DMS53 treated with DMSO at 0.1 percent for 48 hours (cell line): ENCODE results near the gene HDDC2.
"Not testable (repeated sequence)": the region's sequence is repeated elsewhere in the genome, so short reads cannot be mapped to it uniquely, and the experiment has no call there.

ENCODE experiments used
- DNase-seq: peaks from one replicate; lab custom pipeline; 2025; ENCODE audit not compliant: unreplicated experiment; lab: John Stamatoyannopoulos, UW

Gene HDDC2

GRCh38 chr6:125307150-125307838, 5.5 kb upstream of the HDDC2 start:
- no peak for DNase-seq

DNA sequence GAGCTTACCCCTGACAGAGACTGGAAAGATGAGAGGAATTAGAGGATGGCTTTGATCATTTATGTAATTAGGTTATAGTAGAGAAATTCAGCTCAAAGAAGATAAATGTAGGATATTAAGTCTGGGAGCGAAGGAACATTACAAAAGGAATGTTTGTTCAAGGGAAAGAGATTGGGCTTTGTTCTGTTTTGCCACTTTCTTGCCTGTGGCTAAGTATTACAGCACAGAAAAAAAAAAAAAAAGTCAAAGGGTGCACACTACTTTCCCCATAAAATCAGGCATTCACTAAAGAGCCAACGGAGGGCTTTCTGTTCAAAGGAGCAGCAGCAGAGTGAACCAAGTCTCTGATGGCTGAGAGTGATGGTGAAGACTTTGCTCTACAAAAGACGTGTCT, 5.0 kb upstream of the HDDC2 start:
- DNase-seq: no peak

DNA sequence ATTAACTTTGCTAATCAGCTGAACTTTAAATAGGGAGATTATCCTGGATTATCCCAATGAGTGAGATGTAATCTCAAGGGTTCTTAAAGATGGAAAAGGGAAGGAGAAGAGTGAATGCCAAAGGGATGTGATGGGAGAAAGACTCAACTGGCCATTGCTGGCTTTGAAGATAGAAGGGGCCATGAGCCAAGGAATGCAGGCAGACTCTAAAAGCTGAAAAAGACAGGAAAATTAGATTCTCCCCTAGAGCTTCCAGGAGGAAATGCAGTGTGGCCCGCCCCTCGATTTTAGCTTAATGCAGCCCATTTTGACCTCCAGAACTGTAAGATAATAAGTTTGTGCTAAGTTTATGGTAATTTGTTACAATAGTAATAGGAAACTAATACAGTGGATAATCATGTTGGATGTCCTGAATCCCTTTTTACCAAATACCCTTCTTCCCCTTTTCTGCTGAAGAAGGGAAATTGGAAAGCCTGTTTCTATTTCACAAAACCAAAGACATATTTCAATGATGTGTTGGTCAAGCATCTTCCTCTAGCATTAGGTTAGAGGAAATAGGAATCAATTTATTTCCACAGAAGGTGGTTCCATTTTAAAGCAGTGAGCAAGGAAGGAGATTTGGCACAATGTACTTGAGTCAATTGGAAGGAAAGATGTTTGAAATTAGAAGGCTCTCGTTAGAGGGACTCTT, 3.3 kb upstream of the HDDC2 start:
- no peak for DNase-seq

GRCh38 chr6:125303512-125303854, 1.7 kb upstream of the HDDC2 start:
- DNase-seq: no peak

DNA sequence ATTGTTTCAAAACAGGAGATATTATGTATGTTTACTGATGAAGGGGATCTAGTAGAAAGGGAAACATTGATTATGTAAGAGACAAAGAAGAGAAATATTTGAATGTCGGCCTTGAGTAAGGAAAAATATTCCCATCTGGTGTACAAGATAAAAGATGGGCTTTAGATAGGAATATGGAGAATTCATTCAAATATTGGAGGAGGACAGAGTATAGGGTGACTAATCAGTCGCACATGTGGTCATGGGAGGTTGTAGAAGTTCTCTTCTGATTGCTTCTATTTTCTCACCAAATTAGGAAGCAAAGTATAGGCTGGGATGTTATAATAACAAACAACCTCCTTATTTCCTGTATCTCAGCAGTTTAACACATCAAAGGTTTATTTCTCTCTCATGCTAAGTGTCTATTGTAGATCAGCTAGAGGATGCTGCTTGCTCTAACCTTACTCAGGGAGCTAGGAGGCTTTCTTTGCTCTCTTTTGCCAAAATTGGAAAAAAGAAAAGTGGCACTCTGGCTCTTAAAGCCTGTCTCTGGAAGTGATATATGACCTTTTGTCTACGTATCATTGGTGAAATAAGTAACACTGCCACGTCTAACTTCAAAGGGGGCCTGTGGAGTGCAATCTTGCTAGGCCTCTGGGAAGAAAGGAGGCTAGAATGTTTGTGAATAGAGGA, 1.2 kb upstream of the HDDC2 start:
- no peak for DNase-seq

- DNase-seq: no peak
These were observed 754 bp downstream of the HDDC2 start for GRCh38 chr6:125300992-125301434.

DNA sequence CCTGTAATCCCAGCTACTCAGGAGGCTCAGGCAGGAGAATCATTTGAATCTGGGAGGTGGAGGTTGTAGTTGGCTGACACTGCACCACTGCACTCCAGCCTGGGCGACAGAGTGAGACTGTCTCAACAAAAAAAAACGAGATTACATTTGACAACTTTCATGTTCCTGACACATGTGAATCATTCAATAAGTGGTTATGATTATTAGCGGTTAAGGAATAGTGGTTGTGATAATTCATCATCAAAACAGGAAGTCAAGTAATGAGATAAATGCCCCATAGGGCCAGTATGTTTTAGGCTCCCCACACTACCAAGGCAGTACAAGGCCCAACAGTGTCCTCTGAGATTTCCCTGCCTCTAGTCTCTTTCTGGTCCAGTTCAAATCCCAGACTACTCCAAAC, 2.5 kb downstream of the HDDC2 start:
- DNase-seq: no peak

- no peak for DNase-seq
These were observed 5.3 kb downstream of the HDDC2 start for GRCh38 chr6:125296471-125296870.

DNA sequence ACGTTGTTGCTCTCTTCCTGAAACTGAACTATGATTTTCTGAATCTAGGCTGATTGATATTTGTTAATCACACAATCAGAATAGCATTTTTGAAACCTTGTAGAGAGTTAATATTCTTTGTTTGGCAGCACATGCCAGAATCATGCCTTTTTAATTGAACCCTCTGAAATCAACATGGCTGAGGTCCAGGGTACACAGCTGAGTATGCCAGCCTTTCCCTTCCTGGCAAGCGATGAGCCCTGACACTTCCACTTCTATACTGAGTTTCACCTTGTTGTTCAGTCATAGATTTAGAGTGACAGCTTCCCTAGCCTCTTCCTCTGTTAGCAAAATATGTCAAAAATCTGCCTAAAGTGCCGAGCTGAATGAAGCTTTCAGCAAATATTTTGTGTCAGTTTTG, 6.8 kb downstream of the HDDC2 start:
- DNase-seq: no peak

GRCh38 chr6:125294036-125294435, 7.7 kb downstream of the HDDC2 start:
- no peak for DNase-seq

DNA sequence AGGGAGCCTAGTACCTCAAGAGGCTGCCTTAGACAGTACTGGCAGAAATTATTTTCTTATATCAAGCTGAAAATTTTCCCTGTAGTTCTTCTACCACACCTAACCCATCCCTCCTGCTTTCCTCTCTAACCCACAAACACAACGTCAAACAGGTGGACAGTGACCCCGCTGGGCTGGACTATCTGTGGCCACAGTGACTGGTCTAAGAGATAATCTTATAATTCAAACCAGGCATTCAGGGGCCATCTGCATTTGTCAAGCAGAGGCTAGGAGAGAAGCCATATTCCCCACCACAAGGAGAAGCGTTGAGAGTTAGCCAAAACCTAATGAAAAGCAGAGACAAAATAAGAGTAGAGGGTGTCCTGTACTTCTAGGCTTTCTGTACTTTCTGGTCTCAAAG, 8.2 kb downstream of the HDDC2 start:
- no peak for DNase-seq

DNA sequence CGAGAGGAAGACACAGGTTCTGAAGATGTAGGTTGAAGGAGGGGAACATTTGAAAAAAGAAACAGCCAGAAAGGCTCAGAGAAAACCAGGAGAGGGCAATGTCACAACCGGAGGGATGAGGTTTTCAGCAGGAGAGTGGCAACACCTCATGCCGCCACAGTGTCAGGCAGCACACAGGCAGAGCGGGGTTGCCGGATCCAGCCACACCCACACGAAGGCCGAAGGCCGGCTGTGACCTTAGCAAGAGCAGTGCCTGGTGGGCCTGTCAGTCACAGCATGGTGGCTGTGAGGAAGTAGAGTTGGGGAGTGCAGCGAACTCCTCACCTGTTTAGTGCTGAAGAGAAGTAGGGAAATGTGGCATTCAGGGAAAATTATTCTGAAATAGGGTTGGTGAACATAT, 14.0 kb downstream of the HDDC2 start:
- no peak for DNase-seq

- no peak for DNase-seq
These were observed 15.8 kb downstream of the HDDC2 start for GRCh38 chr6:125285936-125286335.

- DNase-seq: no peak
These were observed 16.4 kb downstream of the HDDC2 start for GRCh38 chr6:125285353-125285752.

- DNase-seq: not testable (repeated sequence)
These were observed 19.3 kb downstream of the HDDC2 start for GRCh38 chr6:125282470-125282869.

GRCh38 chr6:125280370-125281035, 21.3 kb downstream of the HDDC2 start:
- not testable (repeated sequence) for DNase-seq

DNA sequence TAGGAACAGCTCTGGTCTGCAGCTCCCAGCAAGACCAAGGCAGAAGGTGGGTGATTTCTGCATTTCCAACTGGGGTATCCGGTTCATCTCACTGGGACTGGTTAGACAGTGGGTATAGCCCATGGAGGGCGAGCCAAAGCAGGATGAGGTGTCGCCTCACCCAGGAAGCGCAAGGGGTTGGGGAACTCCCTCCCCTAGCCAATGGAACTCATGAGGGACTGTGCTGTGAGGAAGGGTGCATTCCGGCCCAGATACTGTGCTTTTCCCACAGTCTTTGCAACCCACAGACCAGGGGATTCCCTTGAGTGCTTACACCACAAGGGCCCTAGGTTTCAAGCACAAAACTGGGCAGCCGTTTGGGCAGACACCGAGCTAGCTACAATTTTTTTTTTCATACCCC, 21.8 kb downstream of the HDDC2 start:
- no peak for DNase-seq

DNA sequence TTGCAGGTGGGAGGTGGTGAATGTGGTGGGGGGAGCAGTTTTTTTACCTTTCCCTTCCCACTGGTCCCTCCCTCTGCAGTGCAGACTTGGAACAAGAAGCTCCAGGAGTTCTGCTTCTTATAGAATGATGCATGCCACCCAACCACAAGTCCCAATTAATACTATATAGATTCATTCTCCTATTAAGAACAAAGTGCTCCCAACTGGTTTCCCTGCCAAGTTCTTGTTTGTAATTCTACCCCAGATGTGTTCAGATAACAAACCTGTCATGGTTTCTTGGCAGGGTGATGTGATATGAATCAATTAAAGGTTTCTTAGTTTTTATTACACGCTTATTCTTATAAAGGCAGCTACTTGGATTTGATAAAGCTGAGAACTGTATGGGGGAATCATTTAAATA, 23.9 kb downstream of the HDDC2 start:
- DNase-seq: no peak

DNA sequence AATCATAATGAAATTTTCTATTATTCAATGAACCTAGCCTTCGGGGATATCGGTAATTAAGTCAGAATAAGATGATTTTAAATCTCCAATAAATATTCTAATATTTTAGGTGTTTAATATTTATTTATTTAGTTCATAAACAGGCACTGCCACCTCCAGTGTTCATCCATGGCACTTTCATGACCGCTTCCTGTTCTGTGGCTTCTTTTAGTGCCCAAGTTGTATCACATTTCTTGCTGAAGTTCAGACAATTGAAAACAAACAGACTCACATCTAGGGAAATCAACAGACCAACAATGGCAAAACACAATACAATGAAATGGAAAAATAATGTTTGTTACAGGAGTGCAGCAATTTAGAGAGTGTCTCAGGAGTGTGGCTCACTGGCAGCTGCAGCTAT, 26.0 kb downstream of the HDDC2 start:
- DNase-seq: no peak

DNA sequence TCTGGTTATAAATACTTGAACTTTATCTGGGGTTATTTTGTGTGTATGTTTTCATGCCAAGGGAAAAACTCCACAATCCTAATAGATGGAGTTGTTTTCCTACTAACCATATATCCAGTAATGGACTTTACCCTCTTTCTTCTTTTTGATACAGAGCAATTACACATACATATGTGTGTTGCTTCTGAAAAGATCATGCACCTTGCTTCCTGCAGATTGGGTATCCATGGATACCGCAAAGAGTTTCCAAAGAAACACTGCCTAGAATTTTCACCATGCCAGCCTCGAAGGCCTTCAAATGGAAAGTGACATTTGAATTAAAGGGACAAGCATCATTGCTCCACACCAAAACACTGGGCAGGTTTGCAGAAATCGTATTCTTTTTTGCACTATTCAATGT, 26.8 kb downstream of the HDDC2 start:
- DNase-seq: no peak

DNA sequence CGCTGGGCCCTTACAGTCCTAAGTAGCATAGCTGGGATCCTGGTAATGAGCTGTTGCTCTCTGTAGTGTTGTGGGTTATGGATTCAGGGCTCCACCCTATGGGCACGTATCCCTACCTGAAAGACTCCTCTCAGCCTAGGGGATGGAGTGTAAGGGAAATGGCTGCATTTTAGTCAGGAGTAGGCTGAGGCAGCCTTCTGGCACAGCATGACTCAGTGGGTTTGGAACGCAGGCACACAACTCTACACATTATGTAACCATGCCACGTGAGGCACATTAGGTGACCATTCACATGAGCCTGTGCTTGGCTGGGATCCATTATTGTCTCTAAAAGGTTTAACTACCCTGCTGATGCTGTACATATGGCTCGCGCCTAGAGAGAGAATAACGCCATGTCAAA, 27.8 kb downstream of the HDDC2 start:
- no peak for DNase-seq

GRCh38 chr6:125273251-125273650, 28.5 kb downstream of the HDDC2 start:
- no peak for DNase-seq
